HCT116 (cell line): Measurements from ENCODE around the gene APOD. TPM values are rescaled to one million over a fixed set of nuclear protein-coding genes. Genes with fewer than 3 reads are reported as not detected.
"Not testable (repeated sequence)": the region's sequence is repeated elsewhere in the genome, so short reads cannot be mapped to it uniquely, and the experiment has no call there.

Source experiments
- ATAC-seq: fragments of 200-7000 bp; cut with Tn5 transposase; 2 replicates; pipeline ENCODE4 v1.9.1; 2020; ENCODE audit warnings: mild to moderate bottlenecking, moderate library complexity
- Bru-seq: library from RNA; stranded (reverse); fragments of 400-500 nt; gene quantifications from one replicate; lab custom pipeline; 2021; lab: Mats Ljungman, UMichigan
- BruChase-seq, 2 experiments: library from RNA; stranded (reverse); fragments of 400-500 nt; gene quantifications; one replicate each; lab custom pipeline; 2021; lab: Mats Ljungman, UMichigan
- BruUV-seq: library from RNA; stranded (reverse); fragments of 400-500 nt; replicated peaks from 2 replicates; lab custom pipeline; 2021; lab: Mats Ljungman, UMichigan
- CTCF ChIA-PET: fragments of 300-600 bp; sonication (Branson Sonifier 250); formaldehyde crosslinking; loops from one replicate; lab custom pipeline; 2021; ENCODE audit warnings: antibody characterized with exemption; lab: Charles Lee
- POLR2A ChIA-PET: fragments of 300-600, 350-600 bp; sonication (Branson Sonifier 250); formaldehyde crosslinking; loops from one replicate; lab custom pipeline; 2021; ENCODE audit warnings: antibody characterized with exemption; lab: Charles Lee
- RAD21 ChIA-PET, 2 experiments: fragments of 300-600 bp; sonication (Branson Sonifier 250); formaldehyde crosslinking; loops; one replicate each; lab custom pipeline; 2023; ENCODE audit warnings: low total read pairs in 2 of 2; ENCODE audit not compliant: uncharacterized antibody in 2 of 2, unreplicated experiment in 2 of 2, low non-redundant PET in 1 of 2; lab: Charles Lee
- DNase-seq: peaks from one replicate; pipeline ENCODE4 v3.0.0-alpha.2; 2010; ENCODE audit warnings: low read depth, low spot score
- H2AFZ ChIP-seq: fragments of 200-600 bp; shearing (Covaris generic), sonication (generic); 2 replicates; pipeline ENCODE4 v1.6.1; 2017; ENCODE audit warnings: low read depth, mixed run types, mixed read lengths, antibody characterized with exemption, low read length; ENCODE audit not compliant: poor library complexity, severe bottlenecking
- H3K27ac ChIP-seq: 2 replicates; pipeline ENCODE4 v1.5.1; 2012; ENCODE audit warnings: low read depth, low read length
- H3K27me3 ChIP-seq: fragments of 200-600 bp; sonication (generic); 2 replicates; pipeline ENCODE4 v1.6.1; 2016; ENCODE audit warnings: mixed run types, low read length, mixed read lengths; ENCODE audit not compliant: insufficient read depth
- H3K36me3 ChIP-seq, 2 experiments: fragments of 200-500 bp in 1 of 2; fragments of 200-600 bp in 1 of 2; sonication (Bioruptor generic) in 1 of 2; sonication (generic) in 1 of 2; 2 replicates each; pipeline versions ENCODE4 v1.5.1 to v1.6.1; 2014 to 2016; ENCODE audit warnings: low read length in 2 of 2, inconsistent platforms in 1 of 2, mixed read lengths in 1 of 2, mixed run types in 1 of 2; ENCODE audit not compliant: insufficient read depth in 2 of 2, control insufficient read depth in 1 of 2
- H3K4me1 ChIP-seq, 2 experiments: fragments of 200-600 bp in 1 of 2; sonication (generic) in 1 of 2; 2 replicates each; pipeline versions ENCODE4 v1.5.1 to v1.6.1; 2012 to 2017; ENCODE audit warnings: low read length in 2 of 2, inconsistent platforms in 1 of 2, mild to moderate bottlenecking in 1 of 2, mixed read lengths in 1 of 2, mixed run types in 1 of 2, moderate library complexity in 1 of 2; ENCODE audit not compliant: insufficient read depth in 2 of 2, control insufficient read depth in 1 of 2
- H3K4me2 ChIP-seq: fragments of 200-600 bp; sonication (generic); 2 replicates; pipeline ENCODE4 v1.6.1; 2017; ENCODE audit warnings: mixed run types, low read length, mixed read lengths
- H3K4me3 ChIP-seq, 2 experiments: fragments of 200-600 bp in 1 of 2; sonication (generic) in 1 of 2; replicated peaks in 1 of 2; 2 replicates each; pipeline ENCODE4 v1.5.1; 2011 to 2016; ENCODE audit warnings: low read length in 2 of 2, control low read depth in 1 of 2, low read depth in 1 of 2, mild to moderate bottlenecking in 1 of 2, mixed read lengths in 1 of 2, mixed run types in 1 of 2
- H3K79me2 ChIP-seq: fragments of 200-600 bp; sonication (generic); 2 replicates; pipeline ENCODE4 v1.6.1; 2017; ENCODE audit warnings: mild to moderate bottlenecking, mixed run types, low read length, moderate library complexity, mixed read lengths; ENCODE audit not compliant: insufficient read depth
- H3K9ac ChIP-seq: fragments of 200-600 bp; sonication (generic); 2 replicates; pipeline ENCODE4 v1.6.1; 2016; ENCODE audit warnings: low read length, mixed read lengths
- H3K9me2 ChIP-seq: fragments of 200-600 bp; sonication (generic), shearing (Covaris generic); 2 replicates; pipeline ENCODE4 v1.6.1; 2017; ENCODE audit warnings: mixed run types, mild to moderate bottlenecking, moderate library complexity; ENCODE audit not compliant: insufficient read depth
- H3K9me3 ChIP-seq, 2 experiments: fragments of 200-500 bp in 1 of 2; fragments of 200-600 bp in 1 of 2; sonication (Bioruptor generic) in 1 of 2; sonication (generic) in 1 of 2; 2 replicates each; pipeline ENCODE4 v1.6.1; 2014 to 2017; ENCODE audit warnings: low read length in 2 of 2, mixed read lengths in 2 of 2, inconsistent platforms in 1 of 2, low read depth in 1 of 2, mild to moderate bottlenecking in 1 of 2, mixed run types in 1 of 2, moderate library complexity in 1 of 2; ENCODE audit not compliant: control insufficient read depth in 1 of 2, insufficient read depth in 1 of 2
- H4K20me1 ChIP-seq: fragments of 200-600 bp; sonication (generic), shearing (Covaris generic); 2 replicates; pipeline ENCODE4 v1.6.1; 2017; ENCODE audit warnings: mixed run types, mild to moderate bottlenecking, moderate library complexity; ENCODE audit not compliant: insufficient read depth
- EGR1 ChIP-seq: IDR thresholded peaks from 2 replicates; pipeline ENCODE4 v1.6.1; 2012; ENCODE audit warnings: low read depth
- EZH2 ChIP-seq: fragments of 200-600 bp; sonication (generic); IDR thresholded peaks from 2 replicates; pipeline ENCODE4 v1.6.1; 2017; ENCODE audit warnings: antibody characterized with exemption, mixed run types
- EZH2phosphoT487 ChIP-seq: fragments of 200-600 bp; IDR thresholded peaks from 2 replicates; pipeline ENCODE4 v1.6.1; 2018; ENCODE audit warnings: antibody characterized with exemption, borderline replicate concordance
- POLR2AphosphoS5 ChIP-seq: IDR thresholded peaks from 2 replicates; pipeline ENCODE4 v1.6.1; 2011; ENCODE audit warnings: mild to moderate bottlenecking, low read depth, low read length, moderate library complexity
- SIN3A ChIP-seq: IDR thresholded peaks from 2 replicates; pipeline ENCODE4 v1.6.1; 2012; ENCODE audit warnings: low read depth
- SP1 ChIP-seq: IDR thresholded peaks from 2 replicates; pipeline ENCODE4 v1.6.1; 2012; ENCODE audit warnings: low read depth
- SRF ChIP-seq: IDR thresholded peaks from 2 replicates; pipeline ENCODE4 v1.6.1; 2012; ENCODE audit warnings: low read depth
- YY1 ChIP-seq: IDR thresholded peaks from 2 replicates; pipeline ENCODE4 v1.6.1; 2011; ENCODE audit warnings: low read length, low read depth, moderate library complexity, mild to moderate bottlenecking; ENCODE audit not compliant: insufficient replicate concordance; ENCODE audit errors: extremely low read depth
- ZFX ChIP-seq: fragments of 450-650 bp; IDR thresholded peaks from 2 replicates; pipeline ENCODE4 v1.6.1; 2017
- intact Hi-C: fragments of 100-400 bp; cut with micrococcal nuclease; formaldehyde crosslinking; loops from 2 replicates; pipeline ENCODE4 v1.10.0; 2022
- long read RNA-seq: library from polyadenylated mRNA; unstranded; transcript quantifications from one replicate; pipeline ENCODE4 v2.0.0, GENCODE V29; 2021; ENCODE audit not compliant: unreplicated experiment
- polyA plus RNA-seq: library from polyadenylated mRNA; unstranded; fragments of >200 nt; gene quantifications from 2 replicates; pipeline ENCODE4 v1.2.1, GENCODE V29; 2012; ENCODE audit warnings: missing spikeins
- total RNA-seq: library from RNA; stranded (reverse); gene quantifications from one replicate; pipeline ENCODE4 v1.2.1, GENCODE V29; 2021; ENCODE audit not compliant: unreplicated experiment
- TF ChIP-seq, protein P1 (sequence below): IDR thresholded peaks from 2 replicates; pipeline ENCODE4 v1.6.1; 2012; ENCODE audit warnings: low read depth

APOD gene
- 0.76 TPM for total RNA-seq
- polyA plus RNA-seq, result 0.85 and 0.91 TPM in 2 replicates
- percentile 18 among the genes with signal in this experiment for Bru-seq, nascent RNA
- percentile 17 among the genes with signal in this experiment for BruChase-seq, experiment 1, labeled RNA remaining after a 6-hour chase
- BruChase-seq, experiment 2, labeled RNA remaining after a 2-hour chase, result percentile 11 among the genes with signal in this experiment
- long read RNA-seq, result 0 reads

- ChIA-PET CTCF (no interaction called here), POLR2A (interaction anchor here (2.0 kb wide), 1 partner anchor 41 kb away, joined by 6 read pairs; the partner anchor contains the start of gene PPP1R2), RAD21 (no interaction called here)
- H3K9ac ChIP-seq, result no peak within 1 kb of the TSS
- H3K4me2 ChIP-seq, result peak within 1 kb of the TSS; percentile 47
- peaks cover 4 to 19% of the 10 kb centered on the region in 2 experiments; a peak in 3 of 4 replicates for H3K4me1 ChIP-seq
- H3K4me3 ChIP-seq, result no peak within 1 kb of the TSS
- no peaks in the 10 kb centered on the region for H3K79me2 ChIP-seq
- DNase-seq (no peak), ATAC-seq (no peak)
- no TSS peak for BruUV-seq
- no peak within 1 kb of the TSS for H3K27ac ChIP-seq
- no peaks in the 10 kb centered on the region for H3K27me3 ChIP-seq
- intact Hi-C loops, result no loop called here
- TF ChIP-seq SRF (no peak), EGR1 (no peak), SP1 (no peak), POLR2AphosphoS5 (no peak), EZH2 (no peak), EZH2phosphoT487 (no peak), SIN3A (no peak), YY1 (no peak), ZFX (no peak)
- TF ChIP-seq, protein P1, sequence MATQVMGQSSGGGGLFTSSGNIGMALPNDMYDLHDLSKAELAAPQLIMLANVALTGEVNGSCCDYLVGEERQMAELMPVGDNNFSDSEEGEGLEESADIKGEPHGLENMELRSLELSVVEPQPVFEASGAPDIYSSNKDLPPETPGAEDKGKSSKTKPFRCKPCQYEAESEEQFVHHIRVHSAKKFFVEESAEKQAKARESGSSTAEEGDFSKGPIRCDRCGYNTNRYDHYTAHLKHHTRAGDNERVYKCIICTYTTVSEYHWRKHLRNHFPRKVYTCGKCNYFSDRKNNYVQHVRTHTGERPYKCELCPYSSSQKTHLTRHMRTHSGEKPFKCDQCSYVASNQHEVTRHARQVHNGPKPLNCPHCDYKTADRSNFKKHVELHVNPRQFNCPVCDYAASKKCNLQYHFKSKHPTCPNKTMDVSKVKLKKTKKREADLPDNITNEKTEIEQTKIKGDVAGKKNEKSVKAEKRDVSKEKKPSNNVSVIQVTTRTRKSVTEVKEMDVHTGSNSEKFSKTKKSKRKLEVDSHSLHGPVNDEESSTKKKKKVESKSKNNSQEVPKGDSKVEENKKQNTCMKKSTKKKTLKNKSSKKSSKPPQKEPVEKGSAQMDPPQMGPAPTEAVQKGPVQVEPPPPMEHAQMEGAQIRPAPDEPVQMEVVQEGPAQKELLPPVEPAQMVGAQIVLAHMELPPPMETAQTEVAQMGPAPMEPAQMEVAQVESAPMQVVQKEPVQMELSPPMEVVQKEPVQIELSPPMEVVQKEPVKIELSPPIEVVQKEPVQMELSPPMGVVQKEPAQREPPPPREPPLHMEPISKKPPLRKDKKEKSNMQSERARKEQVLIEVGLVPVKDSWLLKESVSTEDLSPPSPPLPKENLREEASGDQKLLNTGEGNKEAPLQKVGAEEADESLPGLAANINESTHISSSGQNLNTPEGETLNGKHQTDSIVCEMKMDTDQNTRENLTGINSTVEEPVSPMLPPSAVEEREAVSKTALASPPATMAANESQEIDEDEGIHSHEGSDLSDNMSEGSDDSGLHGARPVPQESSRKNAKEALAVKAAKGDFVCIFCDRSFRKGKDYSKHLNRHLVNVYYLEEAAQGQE, result no peak
- H2AFZ ChIP-seq, result peak within 1 kb of the TSS; percentile 70
- H3K36me3 ChIP-seq, result no peaks in the 10 kb centered on the region
- H3K9me2 ChIP-seq, result no peaks in the 10 kb centered on the region
- no peaks in the 10 kb centered on the region; a peak in 1 of 4 replicates for H3K9me3 ChIP-seq
- no peaks in the 10 kb centered on the region for H4K20me1 ChIP-seq
Observed at GRCh38 chr3:195583831-195584542, at the start of gene APOD. Gene APOD, minus strand, starts transcription at chr3:195583940. Its CDS starts 4,479 bp downstream, at chr3:195579461.

DNA sequence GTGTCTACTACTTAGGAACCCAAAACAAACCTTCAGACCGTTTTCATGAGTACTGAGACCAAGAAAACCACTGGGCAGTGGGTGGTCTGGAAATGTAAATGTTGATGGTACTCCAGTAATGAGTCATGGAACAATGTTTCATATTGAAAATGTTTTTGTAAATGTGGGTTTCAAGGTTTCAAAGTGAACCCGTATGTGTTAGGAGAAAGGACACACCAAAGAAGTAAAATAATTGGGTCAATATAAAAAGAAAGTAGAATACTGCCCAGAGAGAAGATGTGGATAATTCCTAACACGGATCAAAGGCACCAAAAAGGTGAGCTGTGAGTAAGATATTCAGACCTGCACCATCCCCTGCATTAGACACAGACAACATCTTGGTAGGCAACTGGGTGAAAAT, 49.6 kb upstream of the APOD start:
- H3K4me3 ChIP-seq, H3K9me3 ChIP-seq, BruUV-seq, H3K9ac ChIP-seq, DNase-seq, H3K4me2 ChIP-seq, H3K9me2 ChIP-seq, H2AFZ ChIP-seq, H3K79me2 ChIP-seq, CTCF ChIA-PET, H3K27ac ChIP-seq, H3K36me3 ChIP-seq, H3K4me1 ChIP-seq, H3K27me3 ChIP-seq, RAD21 ChIA-PET, ATAC-seq, intact Hi-C loops, POLR2A ChIA-PET, H4K20me1 ChIP-seq: not testable (repeated sequence)
